ENCODE measurements around the gene CYBA.

Gene CYBA

DNA sequence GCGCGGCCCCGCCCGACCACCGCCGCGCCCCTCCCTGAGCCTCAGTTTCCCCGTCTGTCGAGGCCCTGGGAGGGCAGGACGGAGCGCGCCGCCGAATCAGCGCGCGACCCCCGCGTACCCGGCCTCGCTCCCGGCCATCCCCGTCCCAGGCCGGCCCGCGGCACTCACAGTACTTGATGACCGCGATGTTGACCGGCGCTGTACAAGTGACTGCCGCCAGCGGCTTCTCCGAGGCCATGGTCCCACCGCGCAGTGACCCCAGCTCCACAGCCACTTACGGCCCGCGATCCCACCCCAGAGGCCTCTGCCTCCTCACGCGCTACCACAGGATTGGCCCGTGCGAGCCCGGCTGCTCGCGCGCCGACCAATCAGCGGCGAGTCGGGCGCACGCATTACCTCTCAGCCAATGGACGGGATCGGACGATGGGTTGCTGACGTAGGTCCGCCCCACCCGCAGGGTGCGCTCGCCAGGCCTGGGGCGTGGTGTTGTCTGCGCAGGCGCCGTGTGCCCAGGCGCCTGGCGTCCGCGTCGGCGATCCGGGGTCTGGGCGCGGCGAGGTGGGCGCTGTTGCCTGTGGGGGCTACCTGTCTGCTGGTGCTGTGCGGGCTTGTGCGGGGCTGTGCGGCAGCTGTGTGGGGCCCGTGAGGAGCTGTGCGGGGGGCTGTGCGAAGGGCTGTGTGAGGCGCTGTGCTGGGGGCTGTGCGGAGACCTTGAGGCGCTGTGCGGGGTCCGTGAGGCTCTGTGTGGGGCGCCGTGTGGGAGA lies 12.2 kb upstream of the CYBA start, which contains the start of gene MVD:
TSS of gene MVD (minus strand) at position 249 of the 764 bp plus-strand sequence. CDS start at position 238, 11 bp downstream.
- H3K4me3 ChIP-seq (ENCODE audit: low read depth, low read length): peak within 1 kb of the TSS; percentile 68

DNA sequence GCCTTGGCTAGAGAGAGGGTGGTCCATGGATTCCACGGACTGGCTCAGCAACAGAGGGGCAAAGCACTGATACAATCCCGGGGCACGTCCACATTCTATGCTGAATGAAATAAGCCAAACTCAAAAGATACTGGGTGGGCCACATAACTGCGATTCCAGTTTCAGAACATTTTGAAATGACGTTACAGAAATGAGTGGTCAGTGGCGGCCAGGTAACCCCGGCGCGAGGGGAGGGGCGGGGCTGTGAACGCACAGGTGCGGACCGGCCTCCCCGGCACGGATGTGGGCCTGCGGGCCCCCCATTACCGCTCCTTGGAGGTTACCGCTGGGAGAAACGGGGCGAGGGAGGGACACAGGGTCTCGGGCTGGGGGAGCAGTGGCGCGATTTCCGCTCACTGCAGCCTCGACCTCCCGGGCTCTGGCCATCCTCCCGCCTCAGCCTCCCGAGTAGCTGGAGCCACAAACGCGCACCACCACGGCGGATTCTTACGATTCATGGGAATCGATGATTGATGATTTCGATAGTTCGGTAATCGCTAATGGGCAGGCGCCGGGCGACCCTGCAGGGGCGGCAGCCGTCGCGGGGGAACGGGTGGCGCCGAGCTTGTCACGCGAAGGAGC lies 11.5 kb upstream of the CYBA start:
- H3K4me3 ChIP-seq (ENCODE audit: low read depth, low read length): peak overlapping the region; percentile 68

DNA sequence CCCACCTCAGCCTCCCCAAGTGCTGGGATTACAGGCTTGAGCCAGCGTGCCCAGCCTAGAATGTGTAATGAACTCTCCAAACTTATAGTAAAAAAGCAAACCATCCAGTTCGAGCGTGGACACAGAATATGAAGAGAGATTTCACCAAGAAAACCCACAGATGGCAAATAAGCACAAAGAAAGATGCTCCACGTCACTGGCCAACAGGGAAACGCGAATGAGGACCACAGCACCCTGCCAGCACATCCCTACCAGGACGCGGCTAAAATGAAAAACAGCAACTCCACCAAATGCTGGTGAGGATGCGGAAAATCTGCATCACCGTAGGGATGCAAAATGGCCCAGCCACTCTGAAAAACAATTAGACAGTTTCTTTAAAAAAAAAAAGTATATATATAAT lies 10.6 kb upstream of the CYBA start:
- H3K4me3 ChIP-seq (ENCODE audit: low read depth, low read length): no peak overlapping the region

DNA sequence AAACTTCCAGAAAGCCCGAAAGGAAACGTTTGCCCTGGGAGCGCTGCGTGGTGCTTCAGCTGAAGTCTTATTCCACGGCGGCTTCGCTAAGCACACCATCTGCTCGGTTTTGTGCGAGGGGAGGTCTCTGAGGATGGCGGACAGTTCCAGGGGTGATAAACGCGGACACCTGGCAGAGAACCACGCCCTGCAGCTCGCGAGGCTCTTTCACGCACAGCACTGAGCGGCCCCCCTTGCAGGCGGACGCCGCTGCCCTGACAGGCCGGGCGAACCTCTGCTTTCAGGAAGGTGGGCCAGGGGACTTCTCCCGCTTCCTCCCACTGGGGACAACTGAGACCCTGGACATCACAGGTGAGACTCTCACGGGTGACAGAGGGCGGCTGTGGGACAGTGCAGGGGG lies 8.3 kb upstream of the CYBA start:
- H3K4me3 ChIP-seq (ENCODE audit: low read depth, low read length): no peak overlapping the region

DNA sequence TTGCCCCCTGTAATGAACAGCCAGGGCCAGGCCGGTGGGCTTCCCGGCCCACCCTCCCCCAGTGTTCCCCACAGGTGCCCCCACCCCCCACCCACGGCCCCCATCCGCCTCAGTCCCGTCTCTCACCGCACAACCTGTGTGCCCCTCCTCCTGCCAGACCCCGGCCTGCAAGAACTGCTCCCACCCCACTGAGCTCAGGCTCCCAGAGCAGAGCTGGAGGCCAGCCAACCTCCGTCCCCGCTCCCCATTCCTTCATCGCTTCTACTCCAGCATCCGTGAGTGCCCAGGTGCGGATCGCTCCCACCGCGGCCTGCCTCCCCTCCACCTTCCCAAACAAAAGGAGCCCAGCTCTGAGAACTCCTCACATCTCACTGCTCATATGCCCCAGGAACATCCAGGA lies 7.9 kb upstream of the CYBA start:
- H3K4me3 ChIP-seq (ENCODE audit: low read depth, low read length): no peak overlapping the region

DNA sequence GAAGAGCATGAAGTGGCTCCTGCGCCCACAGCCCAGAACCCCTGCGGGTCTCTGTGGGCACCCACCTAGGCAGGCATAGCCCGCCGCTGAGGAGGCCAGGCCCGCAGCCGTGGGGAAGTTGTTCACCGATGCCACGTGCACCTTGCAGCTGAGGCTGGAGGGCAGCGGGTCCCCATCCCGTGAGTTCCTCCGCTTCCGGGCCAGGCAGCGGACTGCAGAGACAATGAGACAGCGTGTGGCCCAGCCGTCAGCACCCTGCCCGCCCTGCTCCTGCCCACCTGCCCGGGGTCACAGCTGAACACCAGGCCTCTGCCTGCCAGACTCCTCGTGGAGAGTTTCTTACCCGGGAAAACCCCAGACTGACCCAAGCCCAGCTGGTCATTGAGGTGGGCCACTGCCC lies 6.5 kb upstream of the CYBA start:
- no peak overlapping the region for H3K4me3 ChIP-seq (ENCODE audit: low read depth, low read length)

DNA sequence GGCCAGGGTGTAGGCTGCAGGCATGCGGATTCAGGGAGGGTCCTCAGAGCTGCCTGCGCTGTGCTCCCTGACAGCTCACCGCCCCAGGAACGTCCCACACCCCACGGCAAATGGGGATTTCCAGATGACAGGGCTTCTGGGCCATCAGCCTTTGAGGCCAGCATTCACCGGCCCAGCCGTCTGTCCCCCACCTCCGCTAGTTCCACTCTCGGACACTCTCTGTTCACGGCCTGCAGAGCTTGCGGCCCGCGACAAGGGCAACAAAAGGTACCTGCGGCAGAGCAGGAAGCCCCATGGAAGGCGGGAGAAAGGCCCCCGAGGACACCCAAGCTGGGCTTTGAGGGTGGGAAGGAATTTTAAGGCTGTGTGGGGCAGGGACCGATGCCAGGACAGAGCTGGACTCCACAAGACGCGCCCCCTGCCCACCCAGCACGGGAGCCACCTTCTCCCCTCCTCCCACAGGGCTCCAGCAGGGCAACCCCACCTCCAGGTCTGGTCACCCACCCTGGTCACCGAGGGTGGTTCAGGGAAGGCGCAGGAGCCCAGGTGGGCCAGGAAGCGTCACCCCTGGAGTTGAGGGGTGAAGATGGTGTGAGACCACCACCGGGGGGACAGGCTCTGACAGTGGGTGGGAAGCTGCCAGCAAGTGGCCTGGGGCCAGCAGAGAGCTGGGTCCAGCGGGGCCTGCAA lies 5.6 kb upstream of the CYBA start:
- no peak overlapping the region for H3K4me3 ChIP-seq (ENCODE audit: low read depth, low read length)

DNA sequence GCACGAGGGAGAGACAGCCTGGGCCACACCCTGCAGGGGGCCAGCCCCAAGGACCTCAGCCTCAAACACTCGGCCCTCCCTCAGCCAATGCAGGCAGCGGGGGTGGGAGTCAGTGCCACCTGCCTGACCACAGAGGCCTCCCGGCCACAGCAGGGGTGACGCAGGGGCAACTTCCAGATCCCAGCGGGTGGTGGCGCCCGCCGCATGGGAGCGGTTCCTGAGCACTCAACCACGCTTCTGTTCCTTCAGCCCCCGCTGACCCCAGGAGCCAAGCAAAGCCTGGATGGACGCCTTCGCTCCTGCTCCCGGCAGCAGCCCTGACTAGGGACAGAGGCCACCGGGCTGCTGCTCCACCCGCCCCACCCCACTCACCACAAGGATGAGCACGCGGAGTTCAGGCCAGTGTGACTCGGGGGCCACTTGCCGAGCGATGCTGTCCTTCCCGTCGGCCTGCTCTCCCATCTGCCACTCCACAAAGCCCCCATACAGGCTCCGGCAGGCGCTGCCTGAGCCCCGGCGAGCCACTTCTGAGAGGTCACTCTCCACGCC lies 5.0 kb upstream of the CYBA start:
- H3K4me3 ChIP-seq (ENCODE audit: low read depth, low read length): no peak overlapping the region

DNA sequence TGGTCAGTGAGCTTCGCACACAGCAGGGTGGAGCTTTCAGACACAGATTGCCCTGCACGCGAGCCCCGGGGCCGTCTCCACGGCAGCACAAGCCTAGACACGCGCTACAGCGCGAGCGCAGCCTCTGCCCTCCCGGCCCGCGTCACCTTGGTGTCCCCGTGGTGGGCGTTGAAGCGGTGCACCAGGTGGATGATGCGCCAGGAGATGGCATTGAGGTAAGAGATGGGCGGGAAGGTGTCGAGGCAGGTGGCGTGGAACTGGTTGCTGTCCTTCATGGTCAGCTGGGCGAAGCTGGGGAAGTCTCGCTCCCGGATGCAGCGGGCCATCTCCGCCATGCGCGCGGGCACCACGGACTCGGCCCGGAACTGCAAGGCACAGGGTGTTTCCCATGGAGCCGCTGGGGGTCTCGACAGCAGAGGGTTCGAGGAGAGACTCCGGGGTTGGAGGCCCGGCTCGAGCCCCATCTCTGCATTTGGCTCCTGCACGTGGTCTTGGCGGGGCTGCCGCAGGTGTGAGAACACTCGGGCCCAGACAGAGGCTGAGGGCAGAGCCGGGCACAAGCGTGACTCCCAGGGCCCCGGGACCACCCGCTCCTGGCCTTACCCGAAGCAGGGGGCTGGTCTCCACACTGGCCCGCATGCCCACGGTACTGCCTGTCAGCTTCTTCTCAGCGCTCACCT lies 4.3 kb upstream of the CYBA start:
- no peak overlapping the region for H3K4me3 ChIP-seq (ENCODE audit: low read depth, low read length)

DNA sequence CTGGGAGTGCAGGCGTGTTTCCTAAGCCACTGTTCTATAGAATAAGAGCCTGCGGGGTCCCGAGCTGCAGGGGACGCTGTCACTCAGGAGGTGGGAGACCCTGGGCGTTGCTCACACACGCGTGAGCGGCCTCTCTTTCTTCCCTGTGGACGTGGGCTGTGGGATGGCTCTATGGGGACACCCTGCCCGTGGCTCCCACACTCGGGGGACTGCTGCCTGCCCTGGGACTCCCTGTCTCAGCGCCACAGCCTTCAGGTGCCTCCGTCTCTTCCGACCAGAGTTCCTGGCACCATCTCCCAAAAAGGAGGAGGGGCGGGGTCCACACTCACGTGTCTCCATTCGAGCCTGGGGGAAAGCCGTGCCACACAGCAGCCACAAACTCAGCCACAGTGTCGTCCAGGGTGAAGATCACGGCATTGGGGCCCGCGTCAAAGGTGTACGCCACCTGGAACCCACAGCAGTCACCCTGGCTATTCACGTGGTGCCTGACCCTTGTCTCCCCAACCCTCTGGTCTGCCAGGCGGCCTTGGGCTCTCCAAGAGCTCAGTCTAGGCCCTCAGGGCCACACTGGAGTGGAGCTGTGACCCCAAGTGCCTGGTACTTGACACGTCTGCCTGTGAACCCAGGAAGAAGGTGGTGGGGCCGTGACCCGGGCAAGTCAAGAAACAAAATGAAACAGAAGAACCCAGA lies 3.7 kb upstream of the CYBA start:
- no peak overlapping the region for H3K4me3 ChIP-seq (ENCODE audit: low read depth, low read length)

DNA sequence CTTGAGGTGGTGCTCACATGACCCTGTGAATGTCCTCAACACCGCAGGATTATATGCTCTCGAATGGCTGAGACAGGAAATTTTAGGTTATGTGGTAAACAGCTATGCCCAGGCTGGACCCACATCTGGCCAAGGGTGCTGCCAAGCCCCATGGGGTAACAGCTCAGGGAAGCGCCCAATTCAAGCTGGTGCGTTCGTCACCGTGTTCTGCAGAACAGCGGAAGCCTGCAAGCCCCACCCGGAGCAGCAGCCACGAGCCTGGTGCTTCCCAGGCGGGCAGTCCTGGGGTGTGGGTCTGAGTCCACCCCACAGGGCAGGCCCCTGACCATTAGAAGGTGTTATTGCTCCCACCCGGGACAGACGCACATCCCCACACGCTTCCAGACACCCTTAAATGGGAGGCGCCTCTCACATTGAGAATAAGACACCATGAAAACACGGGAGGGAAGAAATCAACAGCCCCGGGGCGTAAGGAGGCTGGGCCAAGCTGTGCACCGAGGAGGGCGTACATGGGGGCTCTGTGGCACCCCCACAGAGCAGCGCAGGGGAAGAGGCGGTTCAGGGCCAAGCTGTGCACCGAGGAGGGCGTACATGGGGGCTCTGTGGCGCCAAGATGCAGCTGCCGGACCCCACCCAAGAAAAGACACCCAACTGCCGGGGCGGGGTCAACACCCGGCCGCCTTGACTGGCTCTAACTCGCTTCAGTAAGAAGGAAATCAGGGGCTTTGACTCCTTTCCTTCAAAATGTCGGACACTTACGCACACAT lies 2.9 kb upstream of the CYBA start:
- H3K4me3 ChIP-seq (ENCODE audit: low read depth, low read length): no peak overlapping the region

DNA sequence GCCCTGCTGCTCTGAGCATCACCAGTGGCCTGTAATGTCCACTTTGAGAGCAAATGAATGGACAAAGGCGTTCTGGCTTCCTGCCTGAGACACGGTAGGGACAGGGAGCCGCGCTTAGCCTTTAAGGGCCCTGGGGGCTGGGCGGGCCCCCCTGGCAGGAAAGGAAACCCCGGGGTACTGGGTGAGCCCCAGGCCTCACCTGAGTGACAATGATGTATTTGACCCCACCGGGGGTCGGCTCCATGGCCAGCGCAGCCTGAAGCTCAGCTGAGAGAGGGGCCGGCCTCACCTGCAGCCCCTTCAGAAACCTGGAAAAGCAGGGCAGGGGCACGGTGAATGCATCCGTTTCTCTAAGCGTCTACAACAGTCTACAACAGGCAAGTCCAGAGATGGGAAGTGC lies 2.2 kb upstream of the CYBA start:
- H3K4me3 ChIP-seq (ENCODE audit: low read depth, low read length): no peak overlapping the region

DNA sequence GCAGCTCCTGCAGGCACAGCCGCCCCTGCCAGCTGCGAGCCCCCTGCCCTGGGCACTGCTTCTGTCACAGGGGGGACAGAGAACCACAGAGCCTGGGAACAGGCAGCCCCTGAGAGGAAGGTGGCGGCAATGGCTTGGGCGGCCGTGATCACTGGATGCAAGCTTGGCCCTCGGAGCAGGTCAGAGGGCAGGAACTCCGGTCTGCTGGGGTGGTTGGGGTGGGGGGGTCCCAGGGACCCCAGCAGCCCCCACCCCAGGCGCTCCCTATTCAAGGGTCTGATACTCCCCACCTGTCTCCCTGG lies 1.9 kb upstream of the CYBA start:
- no peak overlapping the region for H3K4me3 ChIP-seq (ENCODE audit: low read depth, low read length)

DNA sequence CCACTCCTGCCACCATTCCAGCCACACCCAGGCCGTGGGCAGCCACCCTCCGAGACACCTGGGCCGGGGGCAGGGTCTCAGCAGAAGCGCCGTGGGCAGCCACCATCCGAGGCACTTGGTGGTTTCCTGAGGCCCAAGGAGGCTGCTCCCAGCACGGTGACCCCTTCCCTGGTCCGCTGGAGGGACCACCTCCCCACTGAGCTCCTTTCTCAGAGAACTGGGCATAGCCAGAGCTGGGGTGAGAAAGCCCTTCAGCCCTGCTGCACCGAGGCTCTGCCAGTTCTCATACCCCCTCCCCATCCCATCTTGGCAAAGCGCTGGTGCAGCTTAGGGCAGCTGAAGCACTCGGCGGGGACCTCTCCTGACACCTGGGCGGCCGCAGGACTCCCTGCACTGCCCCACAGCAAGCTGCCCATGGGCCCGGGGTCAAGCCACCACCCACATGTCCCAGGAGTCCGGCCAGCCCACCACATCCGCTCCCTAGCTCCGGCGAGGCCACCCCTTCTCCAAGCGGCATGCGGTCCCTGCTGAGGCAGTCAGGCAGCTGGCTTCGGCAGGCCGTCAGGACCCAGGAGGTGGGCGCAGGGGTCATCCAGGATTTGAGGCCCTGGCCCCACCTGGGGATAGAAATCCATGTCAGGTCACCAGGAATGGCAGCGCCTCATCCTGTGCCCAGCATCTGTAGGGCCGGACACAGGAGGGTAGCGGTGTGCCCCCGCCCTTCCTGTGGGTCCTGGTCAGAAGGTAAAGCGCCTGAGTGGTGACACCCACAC lies 1.3 kb upstream of the CYBA start:
- no peak overlapping the region for H3K4me3 ChIP-seq (ENCODE audit: low read depth, low read length)

DNA sequence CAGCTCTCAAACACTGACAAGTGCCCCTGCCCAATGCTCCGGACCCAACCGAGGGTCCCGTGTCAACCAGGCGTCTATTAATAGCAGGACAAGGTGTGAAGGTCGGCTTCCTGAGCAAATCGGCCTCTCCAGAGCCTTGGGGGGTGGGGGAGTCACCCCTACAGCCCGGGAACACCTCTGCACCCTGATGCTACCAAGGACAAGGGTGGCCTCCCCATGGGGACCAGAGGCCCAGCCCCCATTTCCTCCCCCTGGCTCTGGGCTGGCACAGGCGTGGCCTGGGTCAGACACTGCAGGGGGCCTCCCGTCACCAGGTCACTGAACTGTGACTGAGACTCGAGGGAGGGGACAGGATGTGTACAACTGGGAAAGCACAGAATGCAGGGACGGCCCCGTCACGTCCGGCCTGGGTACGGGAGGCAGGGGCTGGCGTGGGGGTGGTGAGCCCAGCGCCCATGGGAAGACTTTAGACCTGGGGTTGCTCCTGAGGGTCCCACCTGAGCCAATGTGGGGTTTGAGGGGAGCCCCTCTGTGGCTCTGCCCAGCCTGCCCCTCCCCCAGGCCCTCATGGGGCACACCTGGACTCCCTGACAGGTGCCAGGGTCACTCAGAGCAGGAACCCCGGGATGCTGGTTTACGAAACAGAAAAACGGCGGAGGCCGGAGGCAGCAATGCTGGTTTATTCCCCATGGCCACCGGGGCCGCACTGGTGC lies 579 bp upstream of the CYBA start:
- H3K4me3 ChIP-seq (ENCODE audit: low read depth, low read length): no peak overlapping the region

DNA sequence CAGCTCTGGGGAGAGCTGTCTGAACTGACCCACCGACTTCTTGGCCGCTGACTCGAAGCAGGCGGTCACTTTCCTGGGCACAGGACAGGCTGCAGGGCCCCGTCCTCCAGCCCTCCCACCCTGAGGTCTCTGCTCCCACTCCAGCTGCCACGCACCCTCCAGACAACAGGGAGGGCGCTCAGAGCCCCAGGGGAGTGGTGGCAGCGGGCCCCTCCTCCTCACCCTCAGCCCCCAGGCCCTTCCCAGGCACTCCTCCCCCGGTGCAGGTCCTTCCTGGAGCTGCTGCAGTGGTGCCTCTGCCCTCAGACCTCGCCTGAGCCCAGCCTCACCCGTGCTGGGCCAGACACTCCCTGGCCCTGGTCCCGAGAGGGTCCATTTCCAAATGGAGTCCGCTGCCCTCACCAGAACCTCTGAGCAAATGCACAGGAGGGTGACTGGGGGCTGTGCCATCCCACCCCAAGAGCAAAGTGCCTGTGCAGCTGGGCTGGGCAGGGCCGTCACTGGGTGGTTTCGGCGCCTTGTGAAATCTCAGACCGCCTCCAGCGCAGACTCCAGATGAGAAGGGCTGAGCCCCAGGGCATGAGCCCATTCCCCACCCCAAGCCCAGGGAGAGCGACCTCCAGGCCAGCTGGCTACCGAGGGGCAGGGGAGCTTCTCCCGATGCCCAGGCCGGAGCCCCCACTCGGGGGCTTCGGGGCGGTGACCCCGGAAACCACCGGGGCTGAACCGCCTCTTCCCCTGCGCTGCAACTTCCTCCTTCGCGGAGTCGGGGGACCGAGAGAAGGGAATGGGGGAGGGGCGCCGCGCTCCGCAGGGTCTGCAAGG lies 717 bp downstream of the CYBA start:
- peak overlapping the region; percentile 74 for H3K4me3 ChIP-seq (ENCODE audit: low read depth, low read length)

DNA sequence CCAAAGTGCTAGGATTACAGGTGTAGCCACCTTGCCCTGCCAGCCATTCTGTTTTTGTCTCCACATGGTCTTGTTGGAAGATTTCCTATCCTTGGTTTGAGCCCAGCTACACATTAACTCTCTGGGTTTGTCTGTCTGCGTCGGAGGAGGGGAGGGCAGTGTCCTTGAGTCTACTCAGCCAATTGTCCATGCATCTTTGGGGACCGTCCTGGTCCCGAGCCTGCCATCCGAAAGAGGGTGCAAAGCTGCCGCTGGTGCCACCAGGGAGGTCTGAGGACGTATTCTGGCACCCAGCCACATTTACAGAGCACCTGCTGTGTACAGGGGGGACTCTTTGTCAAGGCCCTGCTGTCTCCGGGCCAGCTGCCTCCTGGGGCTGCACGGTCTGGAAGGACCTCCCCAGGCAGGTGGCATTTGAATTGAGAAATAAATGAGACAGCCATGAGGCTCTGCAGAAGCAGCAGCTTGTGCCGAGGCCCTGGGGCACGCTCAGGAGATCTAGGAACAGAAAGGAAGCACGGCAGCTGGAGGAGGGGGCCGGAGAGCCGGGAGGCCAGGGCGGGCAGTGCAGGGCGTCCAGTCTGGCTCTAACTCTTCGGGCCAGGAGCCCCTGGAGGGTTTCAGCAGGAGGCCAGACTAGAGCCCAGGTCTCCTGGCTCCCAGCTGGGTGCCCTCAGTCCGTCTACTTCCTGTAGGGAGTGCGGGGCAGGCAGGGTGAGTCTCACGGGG lies 1.5 kb downstream of the CYBA start:
- peak overlapping the region; percentile 74 for H3K4me3 ChIP-seq (ENCODE audit: low read depth, low read length)
